GM23338 (cell line): ENCODE results near the gene EIF2D. TPM values are rescaled to one million over a fixed set of nuclear protein-coding genes. Genes with fewer than 3 reads are reported as not detected.
A peak's percentile ranks its signal among the peaks of the same experiment; 100 is the strongest.

Source experiments
- ATAC-seq: fragments of 200-7000 bp; cut with Tn5 transposase; 3 replicates; pipeline ENCODE4 v1.9.1; 2020
- DNase-seq: peaks from one replicate; pipeline ENCODE4 v3.0.0-alpha.2; 2015; ENCODE audit warnings: low spot score
- H2AFZ ChIP-seq: fragments of 200-600 bp; sonication (generic); 2 replicates; pipeline ENCODE4 v1.8.0; 2016; ENCODE audit warnings: antibody characterized with exemption, mild to moderate bottlenecking, moderate library complexity
- H3F3A ChIP-seq: fragments of 200-600 bp; sonication (generic); replicated peaks from 2 replicates; pipeline ENCODE4 v1.8.0; 2017; ENCODE audit warnings: antibody characterized with exemption, mixed run types, low read depth
- H3K27ac ChIP-seq: fragments of 200-600 bp; sonication (generic); 2 replicates; pipeline ENCODE4 v1.6.1; 2016; ENCODE audit warnings: low read depth
- H3K27me3 ChIP-seq: fragments of 200-600 bp; sonication (generic); 2 replicates; pipeline ENCODE4 v1.8.0; 2016; ENCODE audit warnings: mild to moderate bottlenecking, mixed run types, moderate library complexity; ENCODE audit not compliant: insufficient read depth
- H3K36me3 ChIP-seq: fragments of 200-600 bp; sonication (generic); 2 replicates; pipeline ENCODE4 v1.8.0; 2016; ENCODE audit warnings: mild to moderate bottlenecking; ENCODE audit not compliant: insufficient read depth
- H3K4me1 ChIP-seq: fragments of 200-600 bp; sonication (generic); 2 replicates; pipeline ENCODE4 v1.8.0; 2016; ENCODE audit warnings: mild to moderate bottlenecking, moderate library complexity; ENCODE audit not compliant: insufficient read depth
- H3K4me2 ChIP-seq: fragments of 200-600 bp; sonication (generic); 2 replicates; pipeline ENCODE4 v1.7.1; 2017; ENCODE audit warnings: mixed run types
- H3K4me3 ChIP-seq: fragments of 200-600 bp; sonication (generic); 2 replicates; pipeline ENCODE4 v1.6.1; 2016; ENCODE audit warnings: mixed run types
- H3K79me2 ChIP-seq: fragments of 200-600 bp; sonication (generic); replicated peaks from 2 replicates; pipeline ENCODE4 v1.8.0; 2017; ENCODE audit warnings: mild to moderate bottlenecking; ENCODE audit not compliant: insufficient read depth
- H3K9me2 ChIP-seq: fragments of 200-600 bp; sonication (generic); 2 replicates; pipeline ENCODE4 v1.8.0; 2017; ENCODE audit not compliant: insufficient read depth
- H4K20me1 ChIP-seq: fragments of 200-600 bp; sonication (generic); replicated peaks from 2 replicates; pipeline ENCODE4 v1.8.0; 2017; ENCODE audit warnings: mild to moderate bottlenecking; ENCODE audit not compliant: insufficient read depth
- H3K27ac Mint-ChIP-seq: 2 replicates; pipeline ENCODE4 v1.8.0; 2020; ENCODE audit warnings: inconsistent platforms, mild to moderate bottlenecking, moderate library complexity, mixed read lengths
- H3K27me3 Mint-ChIP-seq: 3 replicates; pipeline ENCODE4 v1.8.0; 2022; ENCODE audit warnings: low read depth, mild to moderate bottlenecking, moderate library complexity, mixed read lengths, inconsistent platforms; ENCODE audit not compliant: insufficient read depth, poor library complexity
- H3K36me3 Mint-ChIP-seq: 3 replicates; pipeline ENCODE4 v1.8.0; 2021; ENCODE audit warnings: low read depth, mild to moderate bottlenecking, inconsistent platforms, moderate library complexity, mixed read lengths
- H3K4me1 Mint-ChIP-seq: 3 replicates; pipeline ENCODE4 v1.8.0; 2020; ENCODE audit warnings: mild to moderate bottlenecking, inconsistent platforms, mixed read lengths
- H3K4me3 Mint-ChIP-seq: 3 replicates; pipeline ENCODE4 v1.8.0; 2021; ENCODE audit warnings: moderate library complexity, mild to moderate bottlenecking, inconsistent platforms, mixed read lengths
- H3K9me3 Mint-ChIP-seq: 3 replicates; pipeline ENCODE4 v1.8.0; 2020; ENCODE audit warnings: moderate library complexity, mild to moderate bottlenecking, inconsistent platforms, mixed read lengths
- CREB1 ChIP-seq: fragments of 250-450 bp; sonication (Bioruptor Pico); IDR thresholded peaks from 2 replicates; pipeline ENCODE4 v1.5.0; 2020; ENCODE audit warnings: low read depth, mild to moderate bottlenecking, moderate library complexity
- CTCF ChIP-seq, 2 experiments: fragments of 200-600 bp in 1 of 2; sonication (generic) in 1 of 2; conservative IDR thresholded peaks; 2 replicates each; pipeline versions ENCODE4 v1.5.1 to v1.6.1; 2016 to 2017; ENCODE audit warnings: antibody characterized with exemption in 2 of 2, low read depth in 2 of 2, mild to moderate bottlenecking in 2 of 2, moderate library complexity in 1 of 2
- EZH2 ChIP-seq: fragments of 200-600 bp; sonication (generic); IDR thresholded peaks from one replicate; pipeline ENCODE4 v1.8.0; 2017; ENCODE audit warnings: antibody characterized with exemption, mild to moderate bottlenecking, low read depth; ENCODE audit not compliant: unreplicated experiment
- EZH2phosphoT487 ChIP-seq: fragments of 200-600 bp; sonication (generic); IDR thresholded peaks from one replicate; pipeline ENCODE4 v1.8.1; 2018; ENCODE audit warnings: antibody characterized with exemption; ENCODE audit not compliant: unreplicated experiment
- JUNB ChIP-seq: IDR thresholded peaks from one replicate; pipeline ENCODE4 v1.6.1; 2016; ENCODE audit warnings: antibody characterized with exemption; ENCODE audit not compliant: unreplicated experiment
- NANOG ChIP-seq: IDR thresholded peaks from 2 replicates; pipeline ENCODE4 v1.6.1; 2016; ENCODE audit warnings: antibody characterized with exemption, borderline replicate concordance
- POLR2AphosphoS5 ChIP-seq: IDR thresholded peaks from 2 replicates; pipeline ENCODE4 v1.6.1; 2016; ENCODE audit warnings: antibody characterized with exemption, low read depth
- STAT1 ChIP-seq: IDR thresholded peaks from one replicate; pipeline ENCODE4 v1.6.1; 2016; ENCODE audit warnings: antibody characterized with exemption; ENCODE audit not compliant: unreplicated experiment
- ZNF114 ChIP-seq: fragments of 250-450 bp; sonication (Bioruptor Pico); IDR thresholded peaks from 2 replicates; pipeline ENCODE4 v1.5.0; 2020; ENCODE audit warnings: mild to moderate bottlenecking, moderate library complexity
- ZNF331 ChIP-seq: fragments of 250-450 bp; sonication (Bioruptor Pico); IDR thresholded peaks from 2 replicates; pipeline ENCODE4 v1.5.0; 2020; ENCODE audit warnings: low read depth, mild to moderate bottlenecking, moderate library complexity
- polyA plus RNA-seq: library from polyadenylated mRNA; unstranded; fragments of >200 nt; fragmentation: Nextera tagmentation; extraction: Ambion mirVana; gene quantifications from 2 replicates; pipeline ENCODE4 v1.2.1, GENCODE V29; 2016
- total RNA-seq: library from RNA; depleted of rRNA; stranded (reverse); fragments of >200 nt; shearing (Covaris generic); gene quantifications from 2 replicates; pipeline ENCODE4 v1.2.3, GENCODE V29; 2014
- TF ChIP-seq, protein P1 (sequence below): IDR thresholded peaks from one replicate; pipeline ENCODE4 v1.6.1; 2018; ENCODE audit warnings: antibody characterized with exemption; ENCODE audit not compliant: unreplicated experiment
- TF ChIP-seq, protein P2 (sequence below): IDR thresholded peaks from 2 replicates; pipeline ENCODE4 v1.6.1; 2016; ENCODE audit warnings: antibody characterized with exemption
- TF ChIP-seq, protein P3 (sequence below): fragments of 250-450 bp; sonication (Bioruptor Pico); IDR thresholded peaks from 2 replicates; pipeline ENCODE4 v1.5.0; 2020; ENCODE audit warnings: mild to moderate bottlenecking, moderate library complexity

EIF2D gene
- total and polyA plus RNA-seq, 2 experiments from 2014 or later: 25.1 to 34.8 TPM

GRCh38 chr1:206660136-206660535 lies 47.9 kb upstream of the EIF2D start (continued):
- no peak for TF ChIP-seq ZNF331

GRCh38 chr1:206658981-206659273 lies 46.7 kb upstream of the EIF2D start:
- H2AFZ ChIP-seq: peak overlapping the region; percentile 85
- peaks cover 19% of the 10 kb centered on the region for H3K4me1 Mint-ChIP-seq
- H3K27me3 ChIP-seq: peaks cover 50% of the 10 kb centered on the region
- 0 out of 2 replicates have a peak, but pooled peaks cover 4% of the 10 kb centered on the region for H3F3A ChIP-seq
- H3K27ac ChIP-seq: no peak overlapping the region
- H4K20me1 ChIP-seq: peaks cover 4% of the 10 kb centered on the region; the same call in 1 of the 2 replicates
- peak overlapping the region; percentile 81 for H3K4me2 ChIP-seq
- H3K27me3 Mint-ChIP-seq: peaks cover 28% of the 10 kb centered on the region
- no peak for TF ChIP-seq STAT1
- no peak for TF ChIP-seq EZH2phosphoT487
- no peak for TF ChIP-seq ZNF114
- TF ChIP-seq ZNF331: no peak
- TF ChIP-seq CREB1: no peak
- no peak for TF ChIP-seq JUNB
- TF ChIP-seq, protein P1, sequence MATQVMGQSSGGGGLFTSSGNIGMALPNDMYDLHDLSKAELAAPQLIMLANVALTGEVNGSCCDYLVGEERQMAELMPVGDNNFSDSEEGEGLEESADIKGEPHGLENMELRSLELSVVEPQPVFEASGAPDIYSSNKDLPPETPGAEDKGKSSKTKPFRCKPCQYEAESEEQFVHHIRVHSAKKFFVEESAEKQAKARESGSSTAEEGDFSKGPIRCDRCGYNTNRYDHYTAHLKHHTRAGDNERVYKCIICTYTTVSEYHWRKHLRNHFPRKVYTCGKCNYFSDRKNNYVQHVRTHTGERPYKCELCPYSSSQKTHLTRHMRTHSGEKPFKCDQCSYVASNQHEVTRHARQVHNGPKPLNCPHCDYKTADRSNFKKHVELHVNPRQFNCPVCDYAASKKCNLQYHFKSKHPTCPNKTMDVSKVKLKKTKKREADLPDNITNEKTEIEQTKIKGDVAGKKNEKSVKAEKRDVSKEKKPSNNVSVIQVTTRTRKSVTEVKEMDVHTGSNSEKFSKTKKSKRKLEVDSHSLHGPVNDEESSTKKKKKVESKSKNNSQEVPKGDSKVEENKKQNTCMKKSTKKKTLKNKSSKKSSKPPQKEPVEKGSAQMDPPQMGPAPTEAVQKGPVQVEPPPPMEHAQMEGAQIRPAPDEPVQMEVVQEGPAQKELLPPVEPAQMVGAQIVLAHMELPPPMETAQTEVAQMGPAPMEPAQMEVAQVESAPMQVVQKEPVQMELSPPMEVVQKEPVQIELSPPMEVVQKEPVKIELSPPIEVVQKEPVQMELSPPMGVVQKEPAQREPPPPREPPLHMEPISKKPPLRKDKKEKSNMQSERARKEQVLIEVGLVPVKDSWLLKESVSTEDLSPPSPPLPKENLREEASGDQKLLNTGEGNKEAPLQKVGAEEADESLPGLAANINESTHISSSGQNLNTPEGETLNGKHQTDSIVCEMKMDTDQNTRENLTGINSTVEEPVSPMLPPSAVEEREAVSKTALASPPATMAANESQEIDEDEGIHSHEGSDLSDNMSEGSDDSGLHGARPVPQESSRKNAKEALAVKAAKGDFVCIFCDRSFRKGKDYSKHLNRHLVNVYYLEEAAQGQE: no peak
- TF ChIP-seq, protein P2, sequence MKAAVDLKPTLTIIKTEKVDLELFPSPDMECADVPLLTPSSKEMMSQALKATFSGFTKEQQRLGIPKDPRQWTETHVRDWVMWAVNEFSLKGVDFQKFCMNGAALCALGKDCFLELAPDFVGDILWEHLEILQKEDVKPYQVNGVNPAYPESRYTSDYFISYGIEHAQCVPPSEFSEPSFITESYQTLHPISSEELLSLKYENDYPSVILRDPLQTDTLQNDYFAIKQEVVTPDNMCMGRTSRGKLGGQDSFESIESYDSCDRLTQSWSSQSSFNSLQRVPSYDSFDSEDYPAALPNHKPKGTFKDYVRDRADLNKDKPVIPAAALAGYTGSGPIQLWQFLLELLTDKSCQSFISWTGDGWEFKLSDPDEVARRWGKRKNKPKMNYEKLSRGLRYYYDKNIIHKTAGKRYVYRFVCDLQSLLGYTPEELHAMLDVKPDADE: no peak
- TF ChIP-seq POLR2AphosphoS5: no peak
- TF ChIP-seq EZH2: no peak
- TF ChIP-seq, protein P3, sequence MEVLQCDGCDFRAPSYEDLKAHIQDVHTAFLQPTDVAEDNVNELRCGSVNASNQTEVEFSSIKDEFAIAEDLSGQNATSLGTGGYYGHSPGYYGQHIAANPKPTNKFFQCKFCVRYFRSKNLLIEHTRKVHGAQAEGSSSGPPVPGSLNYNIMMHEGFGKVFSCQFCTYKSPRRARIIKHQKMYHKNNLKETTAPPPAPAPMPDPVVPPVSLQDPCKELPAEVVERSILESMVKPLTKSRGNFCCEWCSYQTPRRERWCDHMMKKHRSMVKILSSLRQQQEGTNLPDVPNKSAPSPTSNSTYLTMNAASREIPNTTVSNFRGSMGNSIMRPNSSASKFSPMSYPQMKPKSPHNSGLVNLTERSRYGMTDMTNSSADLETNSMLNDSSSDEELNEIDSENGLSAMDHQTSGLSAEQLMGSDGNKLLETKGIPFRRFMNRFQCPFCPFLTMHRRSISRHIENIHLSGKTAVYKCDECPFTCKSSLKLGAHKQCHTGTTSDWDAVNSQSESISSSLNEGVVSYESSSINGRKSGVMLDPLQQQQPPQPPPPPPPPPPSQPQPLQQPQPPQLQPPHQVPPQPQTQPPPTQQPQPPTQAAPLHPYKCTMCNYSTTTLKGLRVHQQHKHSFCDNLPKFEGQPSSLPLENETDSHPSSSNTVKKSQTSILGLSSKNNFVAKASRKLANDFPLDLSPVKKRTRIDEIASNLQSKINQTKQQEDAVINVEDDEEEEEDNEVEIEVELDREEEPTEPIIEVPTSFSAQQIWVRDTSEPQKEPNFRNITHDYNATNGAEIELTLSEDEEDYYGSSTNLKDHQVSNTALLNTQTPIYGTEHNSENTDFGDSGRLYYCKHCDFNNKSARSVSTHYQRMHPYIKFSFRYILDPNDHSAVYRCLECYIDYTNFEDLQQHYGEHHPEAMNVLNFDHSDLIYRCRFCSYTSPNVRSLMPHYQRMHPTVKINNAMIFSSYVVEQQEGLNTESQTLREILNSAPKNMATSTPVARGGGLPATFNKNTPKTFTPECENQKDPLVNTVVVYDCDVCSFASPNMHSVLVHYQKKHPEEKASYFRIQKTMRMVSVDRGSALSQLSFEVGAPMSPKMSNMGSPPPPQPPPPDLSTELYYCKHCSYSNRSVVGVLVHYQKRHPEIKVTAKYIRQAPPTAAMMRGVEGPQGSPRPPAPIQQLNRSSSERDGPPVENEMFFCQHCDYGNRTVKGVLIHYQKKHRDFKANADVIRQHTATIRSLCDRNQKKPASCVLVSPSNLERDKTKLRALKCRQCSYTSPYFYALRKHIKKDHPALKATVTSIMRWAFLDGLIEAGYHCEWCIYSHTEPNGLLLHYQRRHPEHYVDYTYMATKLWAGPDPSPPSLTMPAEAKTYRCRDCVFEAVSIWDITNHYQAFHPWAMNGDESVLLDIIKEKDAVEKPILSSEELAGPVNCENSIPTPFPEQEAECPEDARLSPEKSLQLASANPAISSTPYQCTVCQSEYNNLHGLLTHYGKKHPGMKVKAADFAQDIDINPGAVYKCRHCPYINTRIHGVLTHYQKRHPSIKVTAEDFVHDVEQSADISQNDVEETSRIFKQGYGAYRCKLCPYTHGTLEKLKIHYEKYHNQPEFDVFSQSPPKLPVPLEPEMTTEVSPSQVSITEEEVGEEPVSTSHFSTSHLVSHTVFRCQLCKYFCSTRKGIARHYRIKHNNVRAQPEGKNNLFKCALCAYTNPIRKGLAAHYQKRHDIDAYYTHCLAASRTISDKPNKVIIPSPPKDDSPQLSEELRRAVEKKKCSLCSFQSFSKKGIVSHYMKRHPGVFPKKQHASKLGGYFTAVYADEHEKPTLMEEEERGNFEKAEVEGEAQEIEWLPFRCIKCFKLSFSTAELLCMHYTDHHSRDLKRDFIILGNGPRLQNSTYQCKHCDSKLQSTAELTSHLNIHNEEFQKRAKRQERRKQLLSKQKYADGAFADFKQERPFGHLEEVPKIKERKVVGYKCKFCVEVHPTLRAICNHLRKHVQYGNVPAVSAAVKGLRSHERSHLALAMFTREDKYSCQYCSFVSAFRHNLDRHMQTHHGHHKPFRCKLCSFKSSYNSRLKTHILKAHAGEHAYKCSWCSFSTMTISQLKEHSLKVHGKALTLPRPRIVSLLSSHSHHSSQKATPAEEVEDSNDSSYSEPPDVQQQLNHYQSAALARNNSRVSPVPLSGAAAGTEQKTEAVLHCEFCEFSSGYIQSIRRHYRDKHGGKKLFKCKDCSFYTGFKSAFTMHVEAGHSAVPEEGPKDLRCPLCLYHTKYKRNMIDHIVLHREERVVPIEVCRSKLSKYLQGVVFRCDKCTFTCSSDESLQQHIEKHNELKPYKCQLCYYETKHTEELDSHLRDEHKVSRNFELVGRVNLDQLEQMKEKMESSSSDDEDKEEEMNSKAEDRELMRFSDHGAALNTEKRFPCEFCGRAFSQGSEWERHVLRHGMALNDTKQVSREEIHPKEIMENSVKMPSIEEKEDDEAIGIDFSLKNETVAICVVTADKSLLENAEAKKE (CRISPR knock-in tag): no peak
- TF ChIP-seq CTCF (conservative IDR thresholded peaks at IDR 0.05; ENCODE audit: low read depth in 2 of 2): no peak
- no peak for TF ChIP-seq NANOG
- peaks cover 16% of the 10 kb centered on the region; the same call in 1 of the 2 replicates for H3K4me1 ChIP-seq
- no peaks in the 10 kb centered on the region for H3K36me3 Mint-ChIP-seq
- H3K4me3 ChIP-seq: peak overlapping the region; percentile 54
- H3K79me2 ChIP-seq: no peaks in the 10 kb centered on the region
- peak; percentile 11 for ATAC-seq
- H3K4me3 Mint-ChIP-seq: peak overlapping the region; percentile 41; the same call in 2 of the 3 replicates
- H3K9me2 ChIP-seq: no peaks in the 10 kb centered on the region
- no peak for DNase-seq
- no peak overlapping the region for H3K27ac Mint-ChIP-seq
- no peaks in the 10 kb centered on the region for H3K36me3 ChIP-seq
- H3K9me3 Mint-ChIP-seq: no peaks in the 10 kb centered on the region
